AG04450 (cell line): ENCODE measurements around the gene PSD. TPM values are rescaled to one million over a fixed set of nuclear protein-coding genes. Genes with fewer than 3 reads are reported as not detected.

Source experiments
- CTCF ChIA-PET: fragments of 300-600, 350-600 bp; formaldehyde crosslinking; extraction: SDS; loops from one replicate; lab custom pipeline; 2022; ENCODE audit warnings: antibody characterized with exemption, inconsistent platforms; lab: Charles Lee
- POLR2A ChIA-PET: fragments of 350-600 bp; formaldehyde crosslinking; extraction: SDS; loops from one replicate; lab custom pipeline; 2021; ENCODE audit warnings: antibody characterized with exemption, inconsistent platforms; lab: Yijun Ruan, JAX
- DNase-seq: peaks from one replicate; pipeline ENCODE4 v3.0.0-alpha.2; 2011; ENCODE audit warnings: low read depth, low spot score
- H3K27ac ChIP-seq: one replicate; pipeline ENCODE4 v1.5.1; 2012; ENCODE audit warnings: low read depth, low read length, control low read depth
- H3K27me3 ChIP-seq: one replicate; pipeline ENCODE4 v1.6.0; 2012; ENCODE audit warnings: low read length; ENCODE audit not compliant: control insufficient read depth, insufficient read depth
- H3K4me3 ChIP-seq: 2 replicates; pipeline ENCODE4 v1.5.1; 2011; ENCODE audit warnings: mild to moderate bottlenecking, low read depth, low read length, control low read depth
- H3K9me3 ChIP-seq: 2 replicates; pipeline ENCODE4 v1.5.1; 2012; ENCODE audit warnings: low read length; ENCODE audit not compliant: control insufficient read depth, insufficient read depth
- CTCF ChIP-seq: IDR thresholded peaks from 2 replicates; pipeline ENCODE4 v1.5.1; 2011; ENCODE audit warnings: low read depth, low read length, control low read depth, inconsistent platforms
- polyA plus RNA-seq: library from polyadenylated mRNA; depleted of rRNA; stranded (reverse); fragments of >200 nt; gene quantifications from 2 replicates; pipeline ENCODE4 v1.2.3, GENCODE V29; 2011

PSD gene
- polyA plus RNA-seq, 1 experiment, result 5.5 TPM

- CTCF ChIA-PET, result interaction anchor here (1.0 to 1.2 kb wide), 3 partner anchors 9 to 76 kb away, joined by 3 to 5 read pairs (median 3); no protein-coding TSS in a partner anchor
- no peak overlapping the region for H3K27ac ChIP-seq
- DNase-seq, result no peak
- no peak for TF ChIP-seq CTCF
- no peaks in the 10 kb centered on the region; the same call in 1 of the 2 replicates for H3K9me3 ChIP-seq
- POLR2A ChIA-PET, result no interaction called here
- no peak overlapping the region for H3K4me3 ChIP-seq
- H3K27me3 ChIP-seq, result no peaks in the 10 kb centered on the region
These were observed 16.1 kb downstream of the PSD start for GRCh38 chr10:102402512-102402896.

- H3K9me3 ChIP-seq, result no peaks in the 10 kb centered on the region; the same call in 1 of the 2 replicates
- H3K27me3 ChIP-seq, result no peaks in the 10 kb centered on the region
- ChIA-PET CTCF (interaction anchor here (0.8 to 4.2 kb wide), 3 partner anchors 8 to 172 kb away, joined by 3 to 33 read pairs (median 5); partner anchors contain the start of gene FBXL15), POLR2A (interaction anchor here (0.6 kb wide), 1 partner anchor 139 kb away, joined by 15 read pairs; no protein-coding TSS in a partner anchor)
- no peak for DNase-seq
- no peak overlapping the region for H3K4me3 ChIP-seq
- no peak for TF ChIP-seq CTCF
- no peak overlapping the region for H3K27ac ChIP-seq
These were observed 16.7 kb downstream of the PSD start for GRCh38 chr10:102401735-102402511.

- POLR2A ChIA-PET, result interaction anchor here (0.6 kb wide), 1 partner anchor 140 kb away, joined by 15 read pairs; no protein-coding TSS in a partner anchor
- TF ChIP-seq CTCF, result no peak
- no peaks in the 10 kb centered on the region for H3K27me3 ChIP-seq
- CTCF ChIA-PET, result interaction anchor here (0.8 to 4.2 kb wide), 4 partner anchors 16 to 174 kb away, joined by 3 to 33 read pairs (median 12); partner anchors contain the start of genes ELOVL3 and FBXL15
- H3K27ac ChIP-seq, result peak overlapping the region; percentile 21
- no peak for DNase-seq
- no peak overlapping the region for H3K4me3 ChIP-seq
- H3K9me3 ChIP-seq, result no peaks in the 10 kb centered on the region; the same call in 1 of the 2 replicates
These were observed 17.3 kb downstream of the PSD start for GRCh38 chr10:102401342-102401654.

- POLR2A ChIA-PET, result interaction anchor here (0.6 kb wide), 1 partner anchor 140 kb away, joined by 15 read pairs; no protein-coding TSS in a partner anchor
- no peak for DNase-seq
- peak overlapping the region; percentile 21 for H3K27ac ChIP-seq
- H3K4me3 ChIP-seq, result no peak overlapping the region
- H3K9me3 ChIP-seq, result no peaks in the 10 kb centered on the region; the same call in 1 of the 2 replicates
- H3K27me3 ChIP-seq, result no peaks in the 10 kb centered on the region
- CTCF ChIA-PET, result interaction anchor here (0.8 to 4.2 kb wide), 10 partner anchors 10 to 242 kb away, joined by 3 to 33 read pairs (median 12); partner anchors contain the start of genes ELOVL3 and FBXL15
- no peak for TF ChIP-seq CTCF
These were observed 17.8 kb downstream of the PSD start for GRCh38 chr10:102400598-102401341.
